Cardiac fibroblast (primary cell): ENCODE measurements around the gene SPSB1.

Experiments
- DNase-seq, 2 donors: peaks; one replicate each; pipeline versions ENCODE4 v3.0.0 to v3.0.0-alpha.2; 2010; ENCODE audit warnings: low read depth in 2 of 2
- H3K4me3 ChIP-seq, 2 donors: replicated peaks in 1 of 2; 1 replicate in 1 of 2; 2 replicates in 1 of 2; pipeline ENCODE4 v1.5.1; 2011; ENCODE audit warnings: low read depth in 2 of 2, low read length in 2 of 2, mild to moderate bottlenecking in 2 of 2, moderate library complexity in 1 of 2
- CTCF ChIP-seq: IDR thresholded peaks from one replicate; pipeline ENCODE4 v1.5.1; 2011; ENCODE audit warnings: low read depth, mild to moderate bottlenecking, low read length, inconsistent platforms

Gene SPSB1

GRCh38 chr1:9246841-9247785 lies 45.6 kb upstream of the SPSB1 start:
- DNase-seq, result no peak
- no peak overlapping the region for H3K4me3 ChIP-seq
- TF ChIP-seq CTCF, result no peak

GRCh38 chr1:9247894-9248293 lies 44.8 kb upstream of the SPSB1 start:
- no peak for TF ChIP-seq CTCF
- DNase-seq, result no peak
- no peak overlapping the region for H3K4me3 ChIP-seq

DNA sequence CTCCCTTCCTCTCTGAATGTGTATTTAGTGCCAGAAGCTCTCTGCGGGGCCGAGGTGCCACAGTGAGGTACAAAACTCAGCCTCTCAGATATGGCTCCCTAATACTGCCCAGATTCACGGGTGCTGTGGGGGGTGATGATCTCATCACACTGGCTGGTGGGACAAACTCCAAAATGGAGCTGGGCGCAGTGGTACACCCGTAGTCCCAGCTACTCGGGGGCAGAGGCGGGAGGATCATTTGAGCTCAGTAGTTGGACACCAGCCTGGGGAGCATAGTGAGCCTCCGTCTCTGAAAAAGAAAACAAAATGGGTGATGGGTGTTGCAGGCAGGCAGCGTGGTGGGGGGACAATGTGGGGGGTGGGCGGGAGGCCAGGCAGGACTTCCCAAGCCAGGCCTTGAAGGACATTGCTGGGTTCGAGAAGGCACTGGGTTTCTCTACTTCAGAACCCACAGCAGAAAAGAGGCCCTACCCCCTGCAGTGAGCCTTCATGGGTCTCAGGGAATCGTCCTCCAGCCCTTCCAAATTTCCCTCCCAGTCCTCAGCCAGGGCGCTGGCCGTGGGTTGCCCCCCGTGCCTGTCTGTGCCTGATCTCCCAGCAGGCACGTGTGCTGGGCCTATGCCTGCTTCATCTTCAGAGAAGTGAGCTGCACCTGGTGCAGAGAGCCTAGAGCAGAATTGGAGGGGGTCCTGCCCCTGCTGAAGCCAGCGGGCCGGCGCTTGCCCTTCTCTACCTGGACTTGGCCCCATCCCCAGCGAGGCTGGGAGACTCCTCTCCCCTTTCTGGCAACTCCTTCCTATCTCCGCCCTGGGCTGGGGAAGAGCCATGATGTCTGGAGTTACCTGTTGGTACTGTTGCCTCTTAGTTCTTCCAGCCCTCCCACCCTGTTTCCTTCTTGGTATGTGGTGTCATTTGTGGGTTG lies 44.1 kb upstream of the SPSB1 start:
- no peak for TF ChIP-seq CTCF
- no peak for DNase-seq

GRCh38 chr1:9249263-9249533 lies 43.5 kb upstream of the SPSB1 start:
- no peak overlapping the region for H3K4me3 ChIP-seq
- no peak for DNase-seq
- TF ChIP-seq CTCF, result no peak

More for the DNA sequence above, 44.1 kb upstream of the SPSB1 start:
- H3K4me3 ChIP-seq, result no peak overlapping the region

DNA sequence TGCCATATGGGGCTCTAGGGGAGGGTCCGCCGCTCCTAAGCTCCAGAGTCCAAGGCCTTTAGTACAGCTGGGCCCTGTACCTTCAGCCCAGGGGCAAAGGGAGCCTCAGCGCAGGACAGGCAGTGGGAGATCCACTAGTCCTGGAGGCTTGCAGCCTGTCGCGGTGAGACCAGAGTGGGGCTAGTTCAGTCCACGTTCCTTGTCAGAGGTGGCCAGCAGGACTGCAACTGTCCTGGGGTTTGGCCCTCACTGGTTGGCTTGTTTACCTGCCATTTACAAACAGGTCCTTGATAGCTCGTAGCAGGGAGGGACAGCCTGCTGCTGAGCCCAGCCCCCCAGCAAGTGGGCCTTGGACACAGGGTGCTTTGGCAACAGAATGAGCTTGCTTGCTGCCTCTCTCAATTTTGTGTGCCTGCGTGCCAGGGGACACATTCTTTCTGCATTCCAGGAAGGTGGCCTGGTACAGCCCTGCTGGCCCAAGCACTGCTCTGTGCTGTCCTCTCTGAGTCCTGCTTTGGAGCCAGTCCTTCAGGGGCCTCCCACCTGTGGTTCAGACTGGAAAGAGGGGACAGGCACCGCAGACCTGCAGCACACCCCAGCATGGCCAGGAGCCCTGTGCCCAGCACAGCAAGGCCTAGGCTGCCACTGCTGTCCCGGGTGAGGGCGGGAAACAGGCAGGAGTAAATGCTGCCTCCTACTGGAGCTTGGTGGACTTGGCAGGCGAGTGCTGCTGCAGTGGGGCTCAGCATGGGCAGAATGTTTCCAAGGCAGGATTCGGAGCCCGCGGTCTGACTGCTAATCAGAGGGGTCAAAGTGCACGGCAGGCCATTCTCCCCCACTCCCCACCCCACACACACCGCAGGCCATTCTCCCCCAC lies 42.9 kb upstream of the SPSB1 start:
- peak; percentile 64 to 70 for DNase-seq
- no peak overlapping the region for H3K4me3 ChIP-seq
- peak; percentile 92 for TF ChIP-seq CTCF
